SK-N-SH (cell line): Measurements from ENCODE around the gene CCL15. TPM values are rescaled to one million over a fixed set of nuclear protein-coding genes. Genes with fewer than 3 reads are reported as not detected.

Experiments
- CTCF ChIA-PET: fragments of 300-600, 350-600 bp; formaldehyde crosslinking; extraction: SDS; loops from one replicate; lab custom pipeline; 2021; lab: Yijun Ruan, JAX
- POLR2A ChIA-PET: fragments of 350-600 bp; sonication (Branson Sonifier 250); formaldehyde crosslinking; extraction: SDS; loops from one replicate; lab custom pipeline; 2020; ENCODE audit warnings: antibody characterized with exemption, inconsistent platforms; lab: Yijun Ruan, JAX
- DNase-seq: peaks from one replicate; pipeline ENCODE4 v3.0.0; 2012
- H2AFZ ChIP-seq: fragments of 200-600 bp; sonication (generic); 2 replicates; pipeline ENCODE4 v1.8.1; 2016; ENCODE audit warnings: antibody characterized with exemption, mild to moderate bottlenecking, low read depth
- H3F3A ChIP-seq: fragments of 200-600 bp; sonication (generic); replicated peaks from 2 replicates; pipeline ENCODE3; 2016; ENCODE audit warnings: antibody characterized with exemption, mild to moderate bottlenecking; ENCODE audit not compliant: insufficient read depth
- H3K27ac ChIP-seq, 2 experiments: fragments of 200-500 bp in 1 of 2; fragments of 200-600 bp in 1 of 2; sonication (Bioruptor generic) in 1 of 2; sonication (generic), shearing (Covaris generic) in 1 of 2; 2 replicates each; pipeline versions ENCODE4 v1.5.1 to v1.6.1; 2014 to 2016; ENCODE audit warnings: low read depth in 2 of 2, inconsistent platforms in 1 of 2, low read length in 1 of 2, mild to moderate bottlenecking in 1 of 2, mixed read lengths in 1 of 2
- H3K27me3 ChIP-seq: fragments of 200-600 bp; sonication (generic), shearing (Covaris generic); 2 replicates; pipeline ENCODE4 v1.6.1; 2016; ENCODE audit warnings: mixed run types; ENCODE audit not compliant: insufficient read depth
- H3K36me3 ChIP-seq, 2 experiments: fragments of 200-500 bp in 1 of 2; fragments of 200-600 bp in 1 of 2; sonication (Bioruptor generic) in 1 of 2; sonication (generic) in 1 of 2; replicated peaks in 1 of 2; 2 replicates each; pipeline versions ENCODE3 to v1.5.1; 2014 to 2016; ENCODE audit warnings: low read length in 1 of 2, mild to moderate bottlenecking in 1 of 2; ENCODE audit not compliant: insufficient read depth in 2 of 2, control insufficient read depth in 1 of 2
- H3K4me1 ChIP-seq, 2 experiments: fragments of 200-500 bp in 1 of 2; fragments of 200-600 bp in 1 of 2; sonication (Bioruptor generic) in 1 of 2; sonication (generic), shearing (Covaris generic) in 1 of 2; 2 replicates each; pipeline versions ENCODE4 v1.5.1 to v1.6.1; 2014 to 2016; ENCODE audit warnings: low read depth in 1 of 2, low read length in 1 of 2, mixed run types in 1 of 2; ENCODE audit not compliant: insufficient read depth in 2 of 2, control insufficient read depth in 1 of 2
- H3K4me2 ChIP-seq: fragments of 200-600 bp; sonication (generic), shearing (Covaris generic); 2 replicates; pipeline ENCODE4 v1.6.1; 2017; ENCODE audit warnings: mixed run types
- H3K4me3 ChIP-seq, 2 experiments: fragments of 200-500 bp in 1 of 2; fragments of 200-600 bp in 1 of 2; sonication (Bioruptor generic) in 1 of 2; sonication (generic), shearing (Covaris generic) in 1 of 2; 2 replicates each; pipeline versions ENCODE4 v1.5.1 to v1.8.1; 2014 to 2016; ENCODE audit warnings: low read depth in 2 of 2, inconsistent platforms in 1 of 2, low read length in 1 of 2, mild to moderate bottlenecking in 1 of 2, mixed read lengths in 1 of 2, moderate library complexity in 1 of 2
- H3K79me2 ChIP-seq: fragments of 200-600 bp; sonication (generic); 2 replicates; pipeline ENCODE4 v1.8.1; 2017; ENCODE audit warnings: mild to moderate bottlenecking; ENCODE audit not compliant: insufficient read depth
- H3K9ac ChIP-seq: fragments of 200-600 bp; sonication (generic); 2 replicates; pipeline ENCODE4 v1.6.1; 2017; ENCODE audit warnings: mixed run types
- H3K9me2 ChIP-seq: fragments of 200-600 bp; sonication (generic); 2 replicates; pipeline ENCODE4 v1.6.1; 2017; ENCODE audit warnings: mixed run types
- H3K9me3 ChIP-seq: fragments of 200-600 bp; sonication (generic); 2 replicates; pipeline ENCODE4 v1.6.1; 2017; ENCODE audit warnings: mixed run types, mild to moderate bottlenecking, moderate library complexity
- H4K20me1 ChIP-seq: fragments of 200-600 bp; sonication (generic); 2 replicates; pipeline ENCODE4 v1.6.1; 2017; ENCODE audit warnings: mild to moderate bottlenecking, mixed run types; ENCODE audit not compliant: insufficient read depth
- CHD2 ChIP-seq: fragments of 150-350 bp; IDR thresholded peaks from 2 replicates; pipeline ENCODE4 v1.6.1; 2018; ENCODE audit warnings: low read length; ENCODE audit not compliant: partially characterized antibody
- ELF1 ChIP-seq: IDR thresholded peaks from 2 replicates; pipeline ENCODE4 v1.4.0; 2012
- EP300 ChIP-seq, 2 experiments: IDR thresholded peaks; 2 replicates each; pipeline versions ENCODE4 v1.4.0 to v1.6.1; 2012; ENCODE audit warnings: borderline replicate concordance in 1 of 2, low read depth in 1 of 2, low read length in 1 of 2
- EZH2phosphoT487 ChIP-seq: fragments of 200-600 bp; sonication (generic); IDR thresholded peaks from 2 replicates; pipeline ENCODE4 v1.6.1; 2017; ENCODE audit warnings: low read depth, mixed run types, mild to moderate bottlenecking, antibody characterized with exemption, moderate library complexity, borderline replicate concordance
- FOSL2 ChIP-seq: IDR thresholded peaks from 2 replicates; pipeline ENCODE4 v1.4.0; 2012; ENCODE audit warnings: low read depth, mild to moderate bottlenecking, moderate library complexity, borderline replicate concordance
- FOXJ3 ChIP-seq: sonication (generic); formaldehyde crosslinking; IDR thresholded peaks from 2 replicates; pipeline ENCODE4 v1.5.1; 2020; ENCODE audit warnings: mild to moderate bottlenecking, missing genetic modification reagents
- GABPA ChIP-seq: IDR thresholded peaks from 2 replicates; pipeline ENCODE4 v1.4.0; 2012; ENCODE audit warnings: low read depth, mild to moderate bottlenecking
- GATA2 ChIP-seq: sonication (generic); formaldehyde crosslinking; IDR thresholded peaks from 2 replicates; pipeline ENCODE4 v1.5.0; 2020; ENCODE audit warnings: mild to moderate bottlenecking, missing genetic modification reagents
- IRF3 ChIP-seq: fragments of 150-350 bp; IDR thresholded peaks from 2 replicates; pipeline ENCODE4 v1.6.1; 2016; ENCODE audit warnings: mild to moderate bottlenecking, low read depth, low read length
- MAX ChIP-seq: IDR thresholded peaks from 2 replicates; pipeline ENCODE4 v1.4.0; 2012; ENCODE audit warnings: low read depth
- MXI1 ChIP-seq: IDR thresholded peaks from 2 replicates; pipeline ENCODE4 v1.6.1; 2012; ENCODE audit warnings: mild to moderate bottlenecking, low read depth, low read length, improper control_type of control experiment
- NRF1 ChIP-seq: IDR thresholded peaks from 2 replicates; pipeline ENCODE4 v1.6.1; 2012; ENCODE audit warnings: low read depth, mild to moderate bottlenecking, low read length
- POLR2AphosphoS5 ChIP-seq: IDR thresholded peaks from 2 replicates; pipeline ENCODE4 v1.6.1; 2012; ENCODE audit warnings: low read depth, low read length
- REST ChIP-seq: IDR thresholded peaks from 2 replicates; pipeline ENCODE4 v1.6.1; 2012; ENCODE audit warnings: mild to moderate bottlenecking, low read depth, low read length, moderate library complexity
- TAF1 ChIP-seq: IDR thresholded peaks from 2 replicates; pipeline ENCODE4 v1.6.1; 2012; ENCODE audit warnings: low read depth, mild to moderate bottlenecking, low read length, moderate library complexity, borderline replicate concordance
- TCF12 ChIP-seq: IDR thresholded peaks from 2 replicates; pipeline ENCODE4 v1.4.0; 2012
- TEAD4 ChIP-seq: IDR thresholded peaks from 2 replicates; pipeline ENCODE4 v1.4.0; 2012; ENCODE audit warnings: mild to moderate bottlenecking, borderline replicate concordance; ENCODE audit not compliant: insufficient read depth
- USF1 ChIP-seq: IDR thresholded peaks from 2 replicates; pipeline ENCODE4 v1.4.0; 2012; ENCODE audit warnings: low read depth, borderline replicate concordance
- ZBTB33 ChIP-seq: IDR thresholded peaks from 2 replicates; pipeline ENCODE4 v1.4.0; 2012; ENCODE audit warnings: low read depth, borderline replicate concordance
- WGBS: methylation state at CpG from one replicate; pipeline ENCODE4 v1.1.6; 2017; ENCODE audit warnings: low lambda C conversion rate; 5-methylcytosine and 5-hydroxymethylcytosine counted together
- polyA plus RNA-seq, 3 experiments: library from polyadenylated mRNA; depleted of rRNA; stranded (reverse); fragments of >200 nt; gene quantifications; 2 replicates each; pipeline ENCODE4 v1.2.3, GENCODE V29; 2012

The CCL15 gene
- polyA plus RNA-seq, 1 of the 3 experiments (the other 2 are of a cell fraction), result not detected

- H3K27me3 ChIP-seq, result no peaks in the 10 kb centered on the region; the same call in 1 of the 2 replicates
- H3K79me2 ChIP-seq, result no peaks in the 10 kb centered on the region
- TF ChIP-seq IRF3 (no peak), USF1 (no peak), TCF12 (no peak), EZH2phosphoT487 (no peak), GATA2 (CRISPR knock-in tag) (no peak), NRF1 (no peak), ELF1 (no peak), TEAD4 (no peak), GABPA (no peak), EP300 (IDR thresholded peaks at IDR 0.05; ENCODE audit: borderline replicate concordance in 1 of 2, low read depth in 1 of 2, low read length in 1 of 2) (no peak), POLR2AphosphoS5 (no peak), TAF1 (no peak), MXI1 (no peak), REST (no peak), MAX (no peak), CHD2 (no peak), FOSL2 (no peak), FOXJ3 (CRISPR knock-in tag) (no peak), ZBTB33 (no peak)
- TF ChIP-seq, all 33 proteins: peak for 0
- DNase-seq, result no peak
- Histone ChIP-seq H3K4me2 (no peak overlapping the region), H3F3A (no peaks in the 10 kb centered on the region), H3K4me1 (no peaks in the 10 kb centered on the region), H3K36me3 (no peaks in the 10 kb centered on the region), H3K9ac (no peak overlapping the region), H3K9me3 (no peaks in the 10 kb centered on the region), H3K27ac (no peak overlapping the region), H2AFZ (no peak overlapping the region), H3K4me3 (no peak overlapping the region), H4K20me1 (no peaks in the 10 kb centered on the region), H3K9me2 (no peaks in the 10 kb centered on the region)
- CTCF ChIA-PET, result no interaction called here
- POLR2A ChIA-PET, result no interaction called here
- 12% methylated on average over 6 of the region's 6 CpGs for WGBS
Observed at GRCh38 chr17:36001862-36002603, 680 bp upstream of the CCL15 start.
